ENCODE data around the gene IGF2BP2.

DNA sequence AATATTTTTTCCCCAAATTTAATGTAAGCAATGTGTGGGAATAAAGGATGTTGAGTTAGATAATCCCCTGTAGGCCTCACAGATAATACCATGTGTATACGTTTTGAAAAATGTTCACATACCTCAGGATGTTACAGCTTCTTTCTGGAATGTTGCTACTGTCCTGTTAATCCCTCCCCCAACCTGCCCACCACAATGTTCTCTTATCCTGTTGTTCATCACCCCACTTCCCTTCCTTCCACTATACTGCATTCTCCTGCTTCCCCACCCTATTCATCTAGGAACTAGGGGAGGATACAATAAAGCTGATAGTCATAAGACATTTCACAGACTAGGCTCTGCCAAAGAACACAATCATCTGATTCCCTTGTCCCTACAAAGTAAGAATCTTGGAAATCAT, 92.1 kb downstream of the IGF2BP2 start:
- TF ChIP-seq, protein P1, sequence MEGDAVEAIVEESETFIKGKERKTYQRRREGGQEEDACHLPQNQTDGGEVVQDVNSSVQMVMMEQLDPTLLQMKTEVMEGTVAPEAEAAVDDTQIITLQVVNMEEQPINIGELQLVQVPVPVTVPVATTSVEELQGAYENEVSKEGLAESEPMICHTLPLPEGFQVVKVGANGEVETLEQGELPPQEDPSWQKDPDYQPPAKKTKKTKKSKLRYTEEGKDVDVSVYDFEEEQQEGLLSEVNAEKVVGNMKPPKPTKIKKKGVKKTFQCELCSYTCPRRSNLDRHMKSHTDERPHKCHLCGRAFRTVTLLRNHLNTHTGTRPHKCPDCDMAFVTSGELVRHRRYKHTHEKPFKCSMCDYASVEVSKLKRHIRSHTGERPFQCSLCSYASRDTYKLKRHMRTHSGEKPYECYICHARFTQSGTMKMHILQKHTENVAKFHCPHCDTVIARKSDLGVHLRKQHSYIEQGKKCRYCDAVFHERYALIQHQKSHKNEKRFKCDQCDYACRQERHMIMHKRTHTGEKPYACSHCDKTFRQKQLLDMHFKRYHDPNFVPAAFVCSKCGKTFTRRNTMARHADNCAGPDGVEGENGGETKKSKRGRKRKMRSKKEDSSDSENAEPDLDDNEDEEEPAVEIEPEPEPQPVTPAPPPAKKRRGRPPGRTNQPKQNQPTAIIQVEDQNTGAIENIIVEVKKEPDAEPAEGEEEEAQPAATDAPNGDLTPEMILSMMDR (IDR thresholded peaks at IDR 0.05): no peak
- TF ChIP-seq IRF2 (CRISPR knock-in tag; IDR thresholded peaks at IDR 0.05; ENCODE audit: borderline replicate concordance, low read depth) (no peak), ESRRA (CRISPR knock-in tag; IDR thresholded peaks at IDR 0.05; ENCODE audit: borderline replicate concordance) (no peak), CREB1 (CRISPR knock-in tag; IDR thresholded peaks at IDR 0.05) (no peak), NR3C1 (CRISPR knock-in tag; conservative IDR thresholded peaks at IDR 0.05; ENCODE audit: low read depth) (no peak)
- TF ChIP-seq, protein P2, sequence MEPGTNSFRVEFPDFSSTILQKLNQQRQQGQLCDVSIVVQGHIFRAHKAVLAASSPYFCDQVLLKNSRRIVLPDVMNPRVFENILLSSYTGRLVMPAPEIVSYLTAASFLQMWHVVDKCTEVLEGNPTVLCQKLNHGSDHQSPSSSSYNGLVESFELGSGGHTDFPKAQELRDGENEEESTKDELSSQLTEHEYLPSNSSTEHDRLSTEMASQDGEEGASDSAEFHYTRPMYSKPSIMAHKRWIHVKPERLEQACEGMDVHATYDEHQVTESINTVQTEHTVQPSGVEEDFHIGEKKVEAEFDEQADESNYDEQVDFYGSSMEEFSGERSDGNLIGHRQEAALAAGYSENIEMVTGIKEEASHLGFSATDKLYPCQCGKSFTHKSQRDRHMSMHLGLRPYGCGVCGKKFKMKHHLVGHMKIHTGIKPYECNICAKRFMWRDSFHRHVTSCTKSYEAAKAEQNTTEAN (CRISPR knock-in tag; IDR thresholded peaks at IDR 0.05): no peak
- TF ChIP-seq, protein P3, sequence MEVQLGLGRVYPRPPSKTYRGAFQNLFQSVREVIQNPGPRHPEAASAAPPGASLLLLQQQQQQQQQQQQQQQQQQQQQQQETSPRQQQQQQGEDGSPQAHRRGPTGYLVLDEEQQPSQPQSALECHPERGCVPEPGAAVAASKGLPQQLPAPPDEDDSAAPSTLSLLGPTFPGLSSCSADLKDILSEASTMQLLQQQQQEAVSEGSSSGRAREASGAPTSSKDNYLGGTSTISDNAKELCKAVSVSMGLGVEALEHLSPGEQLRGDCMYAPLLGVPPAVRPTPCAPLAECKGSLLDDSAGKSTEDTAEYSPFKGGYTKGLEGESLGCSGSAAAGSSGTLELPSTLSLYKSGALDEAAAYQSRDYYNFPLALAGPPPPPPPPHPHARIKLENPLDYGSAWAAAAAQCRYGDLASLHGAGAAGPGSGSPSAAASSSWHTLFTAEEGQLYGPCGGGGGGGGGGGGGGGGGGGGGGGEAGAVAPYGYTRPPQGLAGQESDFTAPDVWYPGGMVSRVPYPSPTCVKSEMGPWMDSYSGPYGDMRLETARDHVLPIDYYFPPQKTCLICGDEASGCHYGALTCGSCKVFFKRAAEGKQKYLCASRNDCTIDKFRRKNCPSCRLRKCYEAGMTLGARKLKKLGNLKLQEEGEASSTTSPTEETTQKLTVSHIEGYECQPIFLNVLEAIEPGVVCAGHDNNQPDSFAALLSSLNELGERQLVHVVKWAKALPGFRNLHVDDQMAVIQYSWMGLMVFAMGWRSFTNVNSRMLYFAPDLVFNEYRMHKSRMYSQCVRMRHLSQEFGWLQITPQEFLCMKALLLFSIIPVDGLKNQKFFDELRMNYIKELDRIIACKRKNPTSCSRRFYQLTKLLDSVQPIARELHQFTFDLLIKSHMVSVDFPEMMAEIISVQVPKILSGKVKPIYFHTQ (CRISPR knock-in tag; IDR thresholded peaks at IDR 0.05): no peak

Data from WTC11 (cell line).